Vagina (tissue), 2 donors: ENCODE results near the gene TPSG1. TPM values are rescaled to one million over a fixed set of nuclear protein-coding genes. Genes with fewer than 3 reads are reported as not detected.
"Not testable (repeated sequence)": the region's sequence is repeated elsewhere in the genome, so short reads cannot be mapped to it uniquely, and the experiment has no call there.

Source experiments
- DNase-seq, 2 donors: peaks; one replicate each; pipeline ENCODE4 v3.0.0-alpha.2; 2017; ENCODE audit errors: extremely low spot score in 2 of 2
- H3K27ac ChIP-seq: fragments of 200-600 bp; sonication (generic); one replicate; pipeline ENCODE4 v1.5.1; 2019
- H3K27me3 ChIP-seq: fragments of 200-600 bp; sonication (generic); one replicate; pipeline ENCODE4 v1.5.1; 2019
- H3K36me3 ChIP-seq, 2 donors: fragments of 200-600 bp; sonication (generic); one replicate each; pipeline ENCODE4 v1.5.1; 2017 to 2019
- H3K4me1 ChIP-seq: fragments of 200-600 bp; sonication (generic); one replicate; pipeline ENCODE4 v1.5.1; 2019
- H3K4me3 ChIP-seq, 2 donors: fragments of 200-600 bp; sonication (generic); 1 replicate in 1 of 2; 2 replicates in 1 of 2; pipeline ENCODE4 v1.5.1; 2016 to 2019
- H3K9me3 ChIP-seq: fragments of 200-600 bp; sonication (generic); one replicate; pipeline ENCODE4 v1.5.1; 2019
- CTCF ChIP-seq, 3 experiments: fragments of 450-650 bp in 2 of 3; fragments of 200-600 bp in 1 of 3; sonication (generic) in 1 of 3; IDR thresholded peaks; one replicate each; pipeline ENCODE4 v1.5.1; 2017 to 2019; ENCODE audit warnings: antibody characterized with exemption in 3 of 3, mild to moderate bottlenecking in 2 of 3, moderate library complexity in 2 of 3
- POLR2A ChIP-seq, 2 donors: fragments of 450-650 bp; IDR thresholded peaks; one replicate each; pipeline ENCODE4 v1.6.1; 2017; ENCODE audit warnings: antibody characterized with exemption in 2 of 2, mild to moderate bottlenecking in 2 of 2, moderate library complexity in 2 of 2
- POLR2AphosphoS5 ChIP-seq, 2 donors: sonication (generic); formaldehyde crosslinking; IDR thresholded peaks; one replicate each; pipeline ENCODE4 v1.9.0; 2017; ENCODE audit warnings: antibody characterized with exemption in 2 of 2, mild to moderate bottlenecking in 2 of 2, low read depth in 1 of 2; ENCODE audit not compliant: insufficient read depth in 1 of 2
- intact Hi-C: fragments of 100-400 bp; cut with DNase I; formaldehyde crosslinking; loops from one replicate; pipeline ENCODE4 v1.15.1; 2023
- total RNA-seq: library from RNA; depleted of rRNA; stranded (reverse); fragments of >200 nt; gene quantifications from one replicate; pipeline ENCODE4 v1.2.3, GENCODE V29; 2016

TPSG1 gene
- total RNA-seq = not detected

DNA sequence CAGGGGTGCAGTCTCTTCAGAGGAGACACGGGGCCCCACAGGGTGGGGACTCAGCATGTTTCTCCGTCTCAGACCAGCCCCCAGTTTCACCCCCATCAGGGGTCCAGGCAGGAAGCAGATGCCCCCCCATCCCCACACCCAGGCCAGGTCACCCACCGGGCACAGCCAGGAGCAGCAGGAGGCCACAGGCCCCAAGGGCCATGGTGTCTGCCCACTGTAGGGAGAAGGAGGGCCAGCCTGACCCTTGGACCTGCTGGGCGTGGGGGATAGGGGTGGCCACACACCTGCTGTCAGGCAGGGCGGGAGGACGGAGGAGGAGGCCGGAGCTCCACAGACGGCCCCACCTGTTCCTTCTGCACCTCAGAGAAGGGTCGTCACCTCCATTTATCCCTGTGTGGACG is at the start of gene TPSG1:
TPSG1 (minus strand) TSS at position 218 of the 401 bp plus-strand sequence; CDS start at position 202, 16 bp downstream.
- TF ChIP-seq CTCF (IDR thresholded peaks at IDR 0.05) (no peak), POLR2A (IDR thresholded peaks at IDR 0.05) (no peak), POLR2AphosphoS5 (IDR thresholded peaks at IDR 0.05; ENCODE audit: insufficient read depth in 1 of 2, low read depth in 1 of 2) (no peak)
- intact Hi-C loops = no loop called here
- DNase-seq = no peak
- Histone ChIP-seq H3K27ac (no peak within 1 kb of the TSS), H3K36me3 (no peaks in the 10 kb centered on the region), H3K27me3 (no peaks in the 10 kb centered on the region), H3K9me3 (no peaks in the 10 kb centered on the region), H3K4me3 (no peak within 1 kb of the TSS), H3K4me1 (no peaks in the 10 kb centered on the region)

DNA sequence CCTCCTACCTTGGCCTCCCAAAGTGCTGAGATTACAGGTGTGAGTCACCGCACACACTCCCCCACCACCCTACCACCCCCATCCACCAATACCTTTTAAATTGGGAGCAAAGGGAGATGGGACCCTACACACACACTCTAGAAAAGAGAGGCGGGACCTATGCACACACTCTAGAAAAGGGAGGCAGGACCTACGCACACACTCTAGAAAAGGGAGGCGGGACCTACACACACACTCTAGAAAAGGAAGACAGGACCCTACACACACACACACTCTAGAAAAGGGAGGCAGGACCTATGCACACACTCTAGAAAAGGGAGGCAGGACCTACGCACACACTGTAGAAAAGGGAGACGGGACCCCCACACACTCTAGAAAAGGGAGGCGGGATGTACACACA is 49.7 kb upstream of the TPSG1 start:
- intact Hi-C loops = no loop called here
- no peak for TF ChIP-seq CTCF (IDR thresholded peaks at IDR 0.05)
- TF ChIP-seq POLR2AphosphoS5 (IDR thresholded peaks at IDR 0.05; ENCODE audit: insufficient read depth in 1 of 2, low read depth in 1 of 2) = no peak
- no peak for TF ChIP-seq POLR2A (IDR thresholded peaks at IDR 0.05)
- H3K4me3 ChIP-seq = no peak overlapping the region

DNA sequence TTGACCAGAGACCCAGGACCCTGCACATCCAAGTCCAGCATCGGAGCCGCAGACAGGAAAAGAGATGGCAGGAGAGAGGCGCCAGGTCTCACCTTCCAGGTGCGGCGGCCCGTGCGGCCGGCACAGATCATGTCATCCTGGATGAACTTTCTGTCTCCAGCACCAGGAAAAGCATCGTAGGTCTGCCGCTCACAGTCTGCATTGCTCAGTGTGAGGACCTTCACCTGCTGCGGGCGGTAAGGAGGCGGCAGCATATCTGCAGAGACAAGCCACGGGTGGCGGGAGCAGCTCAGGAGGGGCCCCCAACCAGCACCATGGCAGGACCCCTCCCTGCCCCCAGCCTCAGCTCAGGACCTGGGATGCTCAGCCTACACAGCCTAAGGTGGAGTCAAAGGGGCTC is 48.7 kb upstream of the TPSG1 start:
- H3K4me3 ChIP-seq = no peak overlapping the region
- peaks cover 8% of the 10 kb centered on the region for H3K4me1 ChIP-seq
- no peaks in the 10 kb centered on the region for H3K36me3 ChIP-seq
- DNase-seq = no peak
- TF ChIP-seq POLR2A (IDR thresholded peaks at IDR 0.05) (no peak), POLR2AphosphoS5 (IDR thresholded peaks at IDR 0.05; ENCODE audit: insufficient read depth in 1 of 2, low read depth in 1 of 2) (no peak), CTCF (IDR thresholded peaks at IDR 0.05) (no peak)
- H3K27ac ChIP-seq = no peak overlapping the region
- no peaks in the 10 kb centered on the region for H3K27me3 ChIP-seq
- intact Hi-C loops = no loop called here
- H3K9me3 ChIP-seq = no peaks in the 10 kb centered on the region

More for the DNA sequence above, 49.7 kb upstream of the TPSG1 start:
- peaks cover 8% of the 10 kb centered on the region for H3K4me1 ChIP-seq
- no peaks in the 10 kb centered on the region for H3K36me3 ChIP-seq
- DNase-seq = no peak
- H3K27me3 ChIP-seq = no peaks in the 10 kb centered on the region
- H3K9me3 ChIP-seq = no peaks in the 10 kb centered on the region
- H3K27ac ChIP-seq = no peak overlapping the region

DNA sequence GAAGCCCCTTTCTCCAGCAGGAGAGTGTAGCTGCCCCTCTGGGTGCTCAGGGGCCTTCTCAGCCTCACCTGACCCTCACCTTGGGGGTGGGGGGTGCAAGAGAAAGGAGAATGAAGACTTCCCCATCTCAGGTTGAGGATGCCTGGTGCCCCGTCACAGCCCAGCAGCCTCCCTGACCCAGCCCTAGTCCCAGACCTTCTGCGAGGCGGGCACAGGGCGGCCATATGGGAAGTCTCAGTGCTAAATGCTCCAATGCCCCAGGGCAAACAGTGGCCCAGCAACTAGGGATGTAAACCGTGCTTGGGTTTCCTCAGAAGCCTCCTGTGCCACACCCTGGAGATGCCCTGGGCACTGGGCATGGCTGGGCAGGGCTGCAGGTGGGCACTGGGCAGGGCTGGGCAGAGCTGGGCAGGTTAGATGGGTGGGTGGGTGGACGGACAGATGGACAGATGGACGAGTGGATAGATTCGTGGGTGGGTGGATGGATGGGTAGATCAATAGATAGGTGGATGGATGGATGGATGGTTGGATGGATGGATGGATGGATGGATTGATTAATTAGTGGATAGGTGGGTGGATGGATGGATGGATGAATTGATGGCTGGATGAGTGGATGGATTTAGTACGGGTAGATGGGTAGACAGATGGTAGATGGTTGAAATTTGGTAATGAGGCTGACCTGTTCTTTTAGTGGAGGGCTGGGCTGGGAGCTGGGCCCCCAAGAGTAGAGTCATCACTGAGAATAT is 47.6 kb upstream of the TPSG1 start:
- intact Hi-C loops = no loop called here
- H3K27me3 ChIP-seq = no peaks in the 10 kb centered on the region
- H3K4me1 ChIP-seq = peaks cover 8% of the 10 kb centered on the region
- H3K9me3 ChIP-seq = no peaks in the 10 kb centered on the region
- TF ChIP-seq POLR2A (IDR thresholded peaks at IDR 0.05) = no peak
- no peak for TF ChIP-seq CTCF (IDR thresholded peaks at IDR 0.05)
- TF ChIP-seq POLR2AphosphoS5 (IDR thresholded peaks at IDR 0.05; ENCODE audit: insufficient read depth in 1 of 2, low read depth in 1 of 2) = no peak
- H3K36me3 ChIP-seq = no peaks in the 10 kb centered on the region
- H3K4me3 ChIP-seq = no peak overlapping the region
- DNase-seq = no peak
- H3K27ac ChIP-seq = no peak overlapping the region

DNA sequence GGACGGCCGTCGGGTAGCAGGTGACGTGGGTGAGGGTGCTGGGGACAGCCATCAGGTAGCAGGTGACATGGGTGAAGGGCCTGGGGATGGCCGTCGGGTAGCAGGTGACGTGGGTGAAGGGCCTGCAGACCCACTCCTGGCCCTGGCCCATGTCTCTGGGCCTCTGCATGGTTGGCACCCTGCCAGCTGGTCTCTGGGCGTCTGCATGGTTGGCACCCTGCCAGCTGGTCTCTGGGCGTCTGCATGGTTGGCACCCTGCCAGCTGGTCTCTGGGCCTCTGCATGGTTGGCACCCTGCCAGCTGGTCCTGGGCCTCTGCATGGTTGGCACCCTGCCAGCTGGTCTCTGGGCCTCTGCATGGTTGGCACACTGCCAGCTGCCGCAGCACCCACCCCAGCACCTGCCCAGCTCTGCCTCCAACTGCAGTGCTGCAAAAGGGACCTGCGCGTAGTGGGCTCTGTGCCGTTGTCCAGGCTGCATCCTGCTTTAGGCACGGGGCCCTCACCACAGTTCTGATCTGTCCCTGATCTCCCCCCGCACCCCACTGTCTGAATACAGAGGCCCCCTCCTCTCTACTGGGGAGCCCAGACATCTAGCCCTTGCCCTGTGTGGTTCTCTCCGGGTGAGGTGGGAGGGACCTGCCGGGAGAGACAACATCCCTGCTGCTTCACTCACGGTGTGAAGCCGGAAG is 46.8 kb upstream of the TPSG1 start:
- intact Hi-C loops, DNase-seq: not testable (repeated sequence)

More for the DNA sequence above, 46.8 kb upstream of the TPSG1 start:
- H3K27ac ChIP-seq, H3K4me3 ChIP-seq, H3K27me3 ChIP-seq, H3K9me3 ChIP-seq, H3K36me3 ChIP-seq, H3K4me1 ChIP-seq: not testable (repeated sequence)
